HG03575 (cell line): ENCODE results near the gene INSL3.
"Not testable (repeated sequence)": the region's sequence is repeated elsewhere in the genome, so short reads cannot be mapped to it uniquely, and the experiment has no call there.

Experiments used
- ATAC-seq: cut with Tn5 transposase; IDR thresholded peaks from one replicate; pipeline ENCODE4 v1.9.1; 2021; ENCODE audit not compliant: unreplicated experiment, insufficient number of reproducible peaks, low FRiP score; ENCODE audit errors: extremely low read depth

Gene INSL3

DNA sequence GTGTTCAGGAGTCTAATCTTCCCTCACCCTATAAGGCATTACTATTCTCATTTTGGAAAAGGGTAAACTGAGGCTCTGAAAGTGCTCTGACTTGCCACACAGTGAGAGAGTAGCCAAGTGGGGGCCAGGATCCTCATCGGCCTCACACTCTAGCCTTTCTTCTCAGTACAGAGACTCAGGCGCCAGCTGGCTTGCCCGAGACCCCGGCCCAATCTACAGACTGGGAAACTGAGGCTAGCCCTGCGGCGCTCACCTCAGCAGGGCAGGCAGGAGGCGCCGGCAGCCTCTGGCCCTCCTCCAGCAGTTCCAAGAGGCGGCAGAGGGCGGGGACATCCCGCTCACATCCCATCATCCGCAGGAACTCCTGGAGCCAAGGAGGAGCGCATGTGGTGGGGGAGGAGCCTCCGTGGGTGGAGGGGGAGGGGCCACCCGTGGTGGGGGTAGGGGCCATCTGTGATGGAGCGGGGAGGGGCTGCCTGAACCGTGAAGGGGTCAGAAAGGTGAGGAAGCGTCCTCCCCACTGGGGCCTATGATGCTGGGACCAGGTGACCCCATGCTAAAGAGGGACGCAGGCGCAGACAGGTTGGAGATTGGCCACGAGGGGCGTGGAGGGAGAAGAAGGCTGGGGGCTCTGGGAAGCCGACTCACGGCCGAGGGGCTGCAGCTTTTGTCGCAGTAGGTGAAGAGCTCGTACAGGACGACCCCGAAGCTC lies 8.7 kb upstream of the INSL3 start:
- no peak for ATAC-seq

DNA sequence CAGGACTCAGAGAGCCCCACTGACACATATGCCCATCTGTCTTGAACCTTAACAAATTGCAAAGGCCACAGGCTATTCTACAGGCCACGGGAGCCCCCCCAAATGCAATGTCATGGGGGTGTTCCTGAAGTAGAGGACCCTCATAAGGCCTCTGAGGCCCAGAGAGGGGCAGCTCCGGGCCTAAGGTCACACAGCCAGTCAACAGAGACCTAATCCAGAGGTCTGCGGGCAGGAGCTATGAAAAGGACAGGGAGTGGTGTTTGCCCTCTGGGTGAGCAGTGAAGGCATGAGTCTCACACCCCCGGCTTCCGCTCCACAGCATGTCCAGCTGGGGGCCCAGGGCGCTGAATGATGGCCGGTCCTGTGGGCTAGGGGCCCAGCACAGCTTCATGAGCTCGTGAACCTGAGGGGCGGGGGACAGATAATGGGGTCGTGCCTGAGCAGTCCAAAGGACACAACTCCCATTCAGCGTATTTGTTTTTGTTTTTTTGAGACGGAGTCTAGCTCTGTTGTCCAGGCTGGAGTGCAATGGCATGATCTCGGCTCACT lies 5.3 kb upstream of the INSL3 start:
- no peak for ATAC-seq

- ATAC-seq, result no peak
These were observed 3.0 kb upstream of the INSL3 start for GRCh38 chr19:17824339-17824738.

- no peak for ATAC-seq
These were observed 3.5 kb downstream of the INSL3 start for GRCh38 chr19:17817668-17818363.

DNA sequence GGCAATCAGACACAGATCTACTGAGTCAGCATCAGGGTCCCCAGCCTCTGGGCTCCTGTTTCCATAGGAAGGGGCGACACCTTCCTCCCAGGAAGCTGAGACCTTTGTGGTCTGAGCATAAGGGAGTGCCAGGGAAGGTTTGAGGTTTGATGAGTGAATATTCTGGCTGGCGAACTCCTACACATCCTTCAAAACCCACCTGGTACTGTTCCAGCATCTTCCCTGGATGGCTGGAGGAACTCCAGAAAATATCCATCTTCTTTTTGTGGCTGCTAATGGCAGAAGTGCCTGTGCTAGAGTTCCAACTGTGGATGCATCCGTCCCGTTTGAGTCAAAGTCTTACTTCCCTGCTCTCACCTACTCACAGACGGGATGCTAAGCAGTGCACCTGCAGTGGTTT lies 9.2 kb downstream of the INSL3 start:
- no peak for ATAC-seq

DNA sequence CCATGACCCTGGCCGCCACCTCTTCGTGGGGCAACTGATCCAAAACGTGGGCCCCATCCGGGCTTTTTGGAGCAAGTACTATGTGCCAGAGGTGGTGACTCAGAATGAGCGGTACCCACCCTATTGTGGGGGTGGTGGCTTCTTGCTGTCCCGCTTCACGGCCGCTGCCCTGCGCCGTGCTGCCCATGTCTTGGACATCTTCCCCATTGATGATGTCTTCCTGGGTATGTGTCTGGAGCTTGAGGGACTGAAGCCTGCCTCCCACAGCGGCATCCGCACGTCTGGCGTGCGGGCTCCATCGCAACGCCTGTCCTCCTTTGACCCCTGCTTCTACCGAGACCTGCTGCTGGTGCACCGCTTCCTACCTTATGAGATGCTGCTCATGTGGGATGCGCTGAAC lies 9.6 kb downstream of the INSL3 start:
- ATAC-seq, result no peak

DNA sequence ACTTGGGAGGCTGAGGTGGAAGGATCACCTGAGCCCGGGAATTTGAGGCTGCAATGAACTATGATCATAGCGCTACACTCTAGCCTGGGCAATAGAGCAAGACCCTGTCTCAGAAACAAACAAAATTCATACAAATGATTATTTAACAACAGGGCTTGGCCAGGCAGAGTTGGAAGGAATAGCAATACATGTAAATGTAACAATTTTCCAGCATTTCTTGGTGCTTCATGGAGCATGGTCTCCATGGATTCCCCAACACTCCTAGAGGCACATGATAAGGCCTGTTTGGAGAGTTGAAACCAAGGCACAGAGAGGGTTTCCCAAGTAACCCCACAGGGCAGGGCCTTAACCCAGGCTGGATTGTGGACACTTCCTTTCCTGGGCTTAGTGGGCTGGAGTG lies 10.2 kb downstream of the INSL3 start:
- ATAC-seq, result no peak

- no peak for ATAC-seq
These were observed 13.5 kb downstream of the INSL3 start for GRCh38 chr19:17807731-17808316.

DNA sequence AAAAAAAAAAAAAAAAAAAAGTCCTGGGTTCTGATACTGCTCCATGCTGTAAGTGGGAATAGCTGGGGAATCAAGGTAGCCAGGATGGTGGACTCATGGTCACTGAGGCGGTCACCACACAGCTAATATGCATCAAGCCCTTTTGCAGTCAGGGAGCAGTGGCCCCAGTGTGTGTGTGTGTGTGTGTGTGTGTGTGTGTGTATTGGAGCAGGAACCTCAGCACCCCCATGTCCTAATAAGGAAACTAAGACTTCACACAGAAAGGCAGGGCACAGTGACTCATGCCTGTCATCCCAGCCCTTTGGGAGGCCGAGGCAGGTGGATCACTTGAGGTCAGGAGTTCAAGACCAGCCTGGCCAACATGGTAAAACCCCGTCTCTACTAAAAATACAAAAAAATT lies 14.4 kb downstream of the INSL3 start:
- no peak for ATAC-seq

DNA sequence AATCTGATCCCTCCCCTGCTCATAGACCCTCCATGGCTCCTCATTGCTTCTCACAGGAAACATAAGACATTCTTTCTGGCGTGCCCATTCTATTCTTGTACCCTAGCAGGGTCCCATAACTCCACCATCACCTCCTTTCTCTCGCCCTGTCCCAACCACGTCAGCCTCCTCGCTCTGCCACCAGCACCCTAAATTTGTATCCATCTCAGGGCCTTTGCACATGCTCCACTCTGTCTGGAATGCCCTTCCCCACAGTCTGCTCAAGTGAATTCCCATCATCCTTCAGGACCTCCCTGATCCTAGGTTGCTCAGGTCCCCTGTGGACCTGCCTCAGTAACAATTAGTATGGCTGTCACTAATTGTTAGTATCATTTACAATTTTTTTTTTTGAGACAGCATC lies 15.9 kb downstream of the INSL3 start:
- ATAC-seq, result no peak

GRCh38 chr19:17803264-17803896 lies 17.9 kb downstream of the INSL3 start:
- no peak for ATAC-seq

DNA sequence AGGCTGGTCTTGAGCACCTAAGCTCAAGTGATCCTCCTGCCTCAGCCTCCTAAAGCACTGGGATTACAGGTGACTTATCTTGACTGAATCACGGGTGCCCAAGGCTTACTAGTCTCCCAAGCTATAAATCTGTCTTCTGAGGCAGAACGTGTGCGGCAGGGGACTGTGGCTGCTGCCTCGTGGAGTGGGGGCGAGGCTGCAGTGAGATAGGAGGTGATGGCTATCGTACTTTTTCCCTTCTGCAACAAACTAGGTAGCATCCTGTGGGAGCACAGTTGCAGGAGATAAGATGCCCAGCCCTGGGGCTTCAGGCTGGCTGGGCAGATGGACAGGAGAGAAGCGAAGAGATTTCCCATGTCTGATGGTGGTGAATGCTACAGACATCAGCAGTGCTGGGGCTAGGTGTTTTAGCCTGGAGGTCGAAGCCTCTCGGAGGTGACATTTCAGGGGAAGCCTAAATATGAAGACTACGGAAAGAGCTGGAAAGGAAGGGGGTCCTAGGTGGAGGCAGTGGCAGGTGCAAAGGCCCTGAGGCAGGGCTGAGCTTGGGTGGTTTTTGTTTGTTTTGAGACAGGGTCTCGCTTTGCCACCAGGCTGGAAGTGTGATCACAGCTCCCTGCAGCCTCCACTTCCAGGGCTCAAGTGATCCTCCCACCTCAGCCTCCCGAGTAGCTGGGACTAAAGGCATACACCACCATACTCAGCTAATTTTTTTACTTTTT lies 19.0 kb downstream of the INSL3 start:
- no peak for ATAC-seq

DNA sequence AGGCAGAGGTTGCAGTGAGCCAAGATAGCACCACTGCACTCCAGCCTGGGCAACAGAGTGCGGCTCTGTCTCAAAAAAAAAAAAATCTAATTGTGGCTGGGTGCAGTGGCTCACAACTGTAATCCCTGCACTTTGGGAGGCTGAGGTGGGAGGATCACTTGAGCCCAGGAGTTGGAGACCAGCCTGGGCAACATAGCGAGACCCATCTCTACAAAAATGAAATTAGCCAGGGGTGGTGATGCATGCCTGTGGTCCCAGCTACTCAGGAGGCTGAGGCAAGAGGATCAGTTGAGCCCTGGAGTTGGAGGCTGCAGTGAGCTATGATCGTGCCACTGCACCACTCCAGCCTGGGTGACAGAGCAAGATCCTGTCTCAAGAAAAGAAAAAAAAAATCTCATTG lies 22.7 kb downstream of the INSL3 start:
- not testable (repeated sequence) for ATAC-seq

DNA sequence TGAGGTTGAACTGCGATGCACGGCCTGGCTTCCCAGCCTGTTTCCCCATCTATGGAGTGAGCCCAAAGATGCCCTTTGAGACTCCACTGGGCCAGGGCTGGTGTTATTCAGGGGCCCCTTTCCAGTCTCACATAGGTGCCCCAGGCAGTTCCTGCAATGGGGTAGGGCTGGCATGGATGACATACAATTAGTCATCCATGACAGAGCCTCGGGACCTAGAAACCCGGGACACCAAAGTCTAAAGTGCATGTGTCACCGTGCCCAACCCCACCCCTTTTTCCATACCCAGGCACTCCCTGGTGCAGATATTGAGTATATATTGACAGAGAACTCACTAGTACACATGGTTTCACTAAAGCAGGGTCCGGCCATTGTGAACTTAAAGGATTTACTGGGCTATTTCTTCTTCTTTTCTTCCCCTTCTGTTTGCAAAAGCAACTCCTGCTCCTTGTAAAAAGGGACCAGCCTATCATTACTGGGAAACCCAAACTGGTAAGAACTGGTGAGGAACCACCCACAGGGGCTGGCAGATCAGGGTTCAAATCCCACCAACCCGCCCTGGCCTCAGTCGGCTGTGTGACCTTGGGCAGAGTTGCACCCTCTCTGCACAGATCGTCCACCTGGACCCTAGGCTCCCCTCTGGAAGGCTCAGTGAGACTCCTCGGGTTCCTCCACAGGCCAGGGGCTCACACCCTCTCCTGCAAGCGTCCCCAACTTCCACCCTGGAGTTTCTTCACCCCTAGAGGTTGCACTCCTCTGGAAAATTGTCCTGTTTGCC lies 23.7 kb downstream of the INSL3 start:
- no peak for ATAC-seq

GRCh38 chr19:17796838-17797423 lies 24.4 kb downstream of the INSL3 start:
- no peak for ATAC-seq

GRCh38 chr19:17796013-17796837 lies 25.1 kb downstream of the INSL3 start:
- no peak for ATAC-seq

- ATAC-seq, result no peak
These were observed 25.8 kb downstream of the INSL3 start for GRCh38 chr19:17795495-17795856.
